Trophoblast cell (in vitro differentiated cells and primary cell): Measurements from ENCODE around the gene SPG11.

Source experiments
- DNase-seq, 2 donors: peaks; one replicate each; pipeline ENCODE4 v3.0.0-alpha.2; 2016
- H2AFZ ChIP-seq: 2 replicates; pipeline ENCODE4 v1.6.1; 2013; ENCODE audit warnings: low read length, moderate library complexity, mild to moderate bottlenecking; ENCODE audit not compliant: insufficient read depth, poor library complexity
- H2AK5ac ChIP-seq: 2 replicates; pipeline ENCODE4 v1.6.1; 2013; ENCODE audit warnings: mild to moderate bottlenecking, low read length
- H2BK120ac ChIP-seq: 2 replicates; pipeline ENCODE4 v1.6.1; 2013; ENCODE audit warnings: low read length, mild to moderate bottlenecking, moderate library complexity; ENCODE audit not compliant: insufficient read depth, poor library complexity
- H2BK12ac ChIP-seq: 2 replicates; pipeline ENCODE4 v1.6.1; 2013; ENCODE audit warnings: mild to moderate bottlenecking, low read length, moderate library complexity
- H2BK5ac ChIP-seq: 2 replicates; pipeline ENCODE4 v1.6.1; 2013; ENCODE audit warnings: low read length, low read depth, moderate library complexity, mild to moderate bottlenecking; ENCODE audit not compliant: poor library complexity
- H3K14ac ChIP-seq: 2 replicates; pipeline ENCODE4 v1.6.1; 2013; ENCODE audit warnings: mild to moderate bottlenecking, low read length
- H3K18ac ChIP-seq: 2 replicates; pipeline ENCODE4 v1.6.1; 2013; ENCODE audit warnings: mild to moderate bottlenecking, low read length
- H3K23ac ChIP-seq: 2 replicates; pipeline ENCODE4 v1.6.1; 2013; ENCODE audit warnings: low read length
- H3K27ac ChIP-seq: 2 replicates; pipeline ENCODE4 v1.5.1; 2013; ENCODE audit warnings: low read depth, mild to moderate bottlenecking, inconsistent platforms, low read length, moderate library complexity
- H3K27me3 ChIP-seq: 2 replicates; pipeline ENCODE4 v1.6.1; 2013; ENCODE audit warnings: inconsistent platforms, mild to moderate bottlenecking, low read length, moderate library complexity; ENCODE audit not compliant: insufficient read depth
- H3K36me3 ChIP-seq, 2 experiments: 1 replicate in 1 of 2; 2 replicates in 1 of 2; pipeline ENCODE4 v1.6.1; 2013; ENCODE audit warnings: low read length in 2 of 2, mild to moderate bottlenecking in 2 of 2, moderate library complexity in 1 of 2; ENCODE audit not compliant: insufficient read depth in 2 of 2, control insufficient read depth in 1 of 2
- H3K4ac ChIP-seq: 2 replicates; pipeline ENCODE4 v1.6.1; 2013; ENCODE audit warnings: low read depth, mild to moderate bottlenecking, low read length, moderate library complexity
- H3K4me1 ChIP-seq, 2 experiments: 1 replicate in 1 of 2; 2 replicates in 1 of 2; pipeline ENCODE4 v1.6.1; 2013; ENCODE audit warnings: low read length in 2 of 2, mild to moderate bottlenecking in 2 of 2, moderate library complexity in 1 of 2; ENCODE audit not compliant: insufficient read depth in 2 of 2, control insufficient read depth in 1 of 2
- H3K4me2 ChIP-seq: 2 replicates; pipeline ENCODE4 v1.6.1; 2013; ENCODE audit warnings: inconsistent platforms, mild to moderate bottlenecking, low read length, moderate library complexity
- H3K4me3 ChIP-seq: 2 replicates; pipeline ENCODE4 v1.5.1; 2013; ENCODE audit warnings: mild to moderate bottlenecking, low read depth, low read length, inconsistent platforms
- H3K79me1 ChIP-seq: one replicate; pipeline ENCODE4 v1.6.1; 2013; ENCODE audit warnings: low read length
- H3K79me2 ChIP-seq: 2 replicates; pipeline ENCODE4 v1.6.1; 2013; ENCODE audit warnings: low read length, mild to moderate bottlenecking; ENCODE audit not compliant: control insufficient read depth, insufficient read depth, poor library complexity
- H3K9ac ChIP-seq: 2 replicates; pipeline ENCODE4 v1.6.1; 2013; ENCODE audit warnings: mild to moderate bottlenecking, low read length
- H3K9me3 ChIP-seq: 2 replicates; pipeline ENCODE4 v1.6.1; 2013; ENCODE audit warnings: low read depth, mild to moderate bottlenecking, control low read depth, inconsistent platforms, low read length; ENCODE audit not compliant: insufficient read depth
- H4K12ac ChIP-seq: 2 replicates; pipeline ENCODE4 v1.6.1; 2013; ENCODE audit warnings: low read depth, mild to moderate bottlenecking, low read length, moderate library complexity
- H4K8ac ChIP-seq: 2 replicates; pipeline ENCODE4 v1.6.1; 2013; ENCODE audit warnings: low read depth, mild to moderate bottlenecking, low read length, moderate library complexity
- H4K91ac ChIP-seq: one replicate; pipeline ENCODE4 v1.6.1; 2013; ENCODE audit warnings: low read depth, mild to moderate bottlenecking, low read length, moderate library complexity
- WGBS: extraction: QIAGEN DNeasy Blood & Tissue Kit; methylation state at CpG from one replicate; pipeline ENCODE4 v1.1.7; 2013; ENCODE audit warnings: missing lambda C conversion rate; ENCODE audit not compliant: insufficient read length, insufficient coverage; ENCODE audit errors: extremely low coverage; 5-methylcytosine and 5-hydroxymethylcytosine counted together

The SPG11 gene

GRCh38 chr15:44598066-44598465 is 65.4 kb downstream of the SPG11 start:
- H3K27ac ChIP-seq, result no peak overlapping the region
- no CpG with 5 or more reads among the region's 1 CpG for WGBS

GRCh38 chr15:44596511-44597010 is 66.9 kb downstream of the SPG11 start:
- no CpG with 5 or more reads among the region's 1 CpG for WGBS
- H3K4me1 ChIP-seq, result no peaks in the 10 kb centered on the region
- H3K36me3 ChIP-seq, result peaks cover 28 to 38% of the 10 kb centered on the region in 2 experiments

More at GRCh38 chr15:44598066-44598465, 65.4 kb downstream of the SPG11 start:
- Histone ChIP-seq H4K91ac (no peak overlapping the region), H3K79me2 (no peaks in the 10 kb centered on the region), H3K18ac (no peak overlapping the region), H3K79me1 (no peaks in the 10 kb centered on the region), H3K4ac (no peak overlapping the region), H3K4me2 (no peak overlapping the region), H2BK120ac (no peak overlapping the region), H2AK5ac (no peak overlapping the region), H4K8ac (no peak overlapping the region), H3K27me3 (no peaks in the 10 kb centered on the region), H2AFZ (no peak overlapping the region), H3K9me3 (peaks cover 2% of the 10 kb centered on the region), H3K23ac (no peak overlapping the region), H2BK5ac (no peak overlapping the region), H3K9ac (no peak overlapping the region), H3K4me1 (no peaks in the 10 kb centered on the region), H3K36me3 (peaks cover 20 to 34% of the 10 kb centered on the region in 2 experiments), H3K14ac (no peak overlapping the region), H2BK12ac (no peak overlapping the region), H3K4me3 (no peak overlapping the region), H4K12ac (no peak overlapping the region)
- no peak for DNase-seq

GRCh38 chr15:44595656-44596510 is 67.6 kb downstream of the SPG11 start:
- H2AFZ ChIP-seq, result no peak overlapping the region
- no peak for DNase-seq
- no CpG with 5 or more reads among the region's 3 CpGs for WGBS

More at GRCh38 chr15:44596511-44597010, 66.9 kb downstream of the SPG11 start:
- no peak overlapping the region for H4K12ac ChIP-seq
- DNase-seq, result no peak
- no peak overlapping the region for H3K27ac ChIP-seq
- no peak overlapping the region for H2BK12ac ChIP-seq
- no peak overlapping the region for H2AFZ ChIP-seq
- no peak overlapping the region for H4K8ac ChIP-seq
- H2BK120ac ChIP-seq, result no peak overlapping the region
- no peaks in the 10 kb centered on the region for H3K27me3 ChIP-seq
- no peak overlapping the region for H3K9ac ChIP-seq
- H3K4me3 ChIP-seq, result no peak overlapping the region
- no peak overlapping the region for H3K18ac ChIP-seq
- H3K79me2 ChIP-seq, result no peaks in the 10 kb centered on the region
- H3K14ac ChIP-seq, result no peak overlapping the region
- H3K9me3 ChIP-seq, result peaks cover 2% of the 10 kb centered on the region
- H3K23ac ChIP-seq, result no peak overlapping the region
- no peaks in the 10 kb centered on the region for H3K79me1 ChIP-seq
- H2AK5ac ChIP-seq, result no peak overlapping the region
- no peak overlapping the region for H4K91ac ChIP-seq
- H3K4me2 ChIP-seq, result no peak overlapping the region
- H2BK5ac ChIP-seq, result no peak overlapping the region
- no peak overlapping the region for H3K4ac ChIP-seq

GRCh38 chr15:44595246-44595645 is 68.2 kb downstream of the SPG11 start:
- DNase-seq, result no peak
- Histone ChIP-seq H2BK12ac (no peak overlapping the region), H3K4me2 (no peak overlapping the region), H4K8ac (no peak overlapping the region), H2AFZ (no peak overlapping the region), H3K79me1 (no peaks in the 10 kb centered on the region), H3K79me2 (no peaks in the 10 kb centered on the region), H2AK5ac (no peak overlapping the region), H4K91ac (no peak overlapping the region), H3K27ac (no peak overlapping the region), H4K12ac (no peak overlapping the region), H2BK5ac (no peak overlapping the region), H3K23ac (no peak overlapping the region), H3K18ac (no peak overlapping the region), H3K36me3 (peaks cover 28 to 36% of the 10 kb centered on the region in 2 experiments), H2BK120ac (no peak overlapping the region), H3K9ac (no peak overlapping the region), H3K9me3 (peaks cover 2% of the 10 kb centered on the region), H3K4me1 (no peaks in the 10 kb centered on the region), H3K14ac (no peak overlapping the region), H3K27me3 (no peaks in the 10 kb centered on the region), H3K4ac (no peak overlapping the region), H3K4me3 (no peak overlapping the region)
- WGBS, result no CpG with 5 or more reads among the region's 1 CpG

More at GRCh38 chr15:44595656-44596510, 67.6 kb downstream of the SPG11 start:
- Histone ChIP-seq H2BK120ac (no peak overlapping the region), H3K18ac (no peak overlapping the region), H3K4me2 (no peak overlapping the region), H3K79me1 (no peaks in the 10 kb centered on the region), H4K8ac (no peak overlapping the region), H3K27me3 (no peaks in the 10 kb centered on the region), H3K36me3 (peaks cover 28 to 34% of the 10 kb centered on the region in 2 experiments), H3K79me2 (no peaks in the 10 kb centered on the region), H4K91ac (no peak overlapping the region), H4K12ac (no peak overlapping the region), H2AK5ac (no peak overlapping the region), H2BK5ac (no peak overlapping the region), H3K14ac (no peak overlapping the region), H3K4ac (no peak overlapping the region), H3K4me1 (no peaks in the 10 kb centered on the region), H2BK12ac (no peak overlapping the region), H3K9me3 (peaks cover 2% of the 10 kb centered on the region), H3K23ac (no peak overlapping the region), H3K27ac (no peak overlapping the region), H3K9ac (no peak overlapping the region), H3K4me3 (no peak overlapping the region)
